HCT116 (cell line): ENCODE results near the gene GCLC. TPM values are rescaled to one million over a fixed set of nuclear protein-coding genes. Genes with fewer than 3 reads are reported as not detected.

ENCODE experiments used
- ATAC-seq: fragments of 200-7000 bp; cut with Tn5 transposase; 2 replicates; pipeline ENCODE4 v1.9.1; 2020; ENCODE audit warnings: mild to moderate bottlenecking, moderate library complexity
- BruUV-seq: library from RNA; stranded (reverse); fragments of 400-500 nt; replicated peaks from 2 replicates; lab custom pipeline; 2021; lab: Mats Ljungman, UMichigan
- CTCF ChIA-PET: fragments of 300-600 bp; sonication (Branson Sonifier 250); formaldehyde crosslinking; loops from one replicate; lab custom pipeline; 2021; ENCODE audit warnings: antibody characterized with exemption; lab: Charles Lee
- POLR2A ChIA-PET: fragments of 300-600, 350-600 bp; sonication (Branson Sonifier 250); formaldehyde crosslinking; loops from one replicate; lab custom pipeline; 2021; ENCODE audit warnings: antibody characterized with exemption; lab: Charles Lee
- RAD21 ChIA-PET, 2 experiments: fragments of 300-600 bp; sonication (Branson Sonifier 250); formaldehyde crosslinking; loops; one replicate each; lab custom pipeline; 2023; ENCODE audit warnings: low total read pairs in 2 of 2; ENCODE audit not compliant: uncharacterized antibody in 2 of 2, unreplicated experiment in 2 of 2, low non-redundant PET in 1 of 2; lab: Charles Lee
- DNase-seq: peaks from one replicate; pipeline ENCODE4 v3.0.0-alpha.2; 2010; ENCODE audit warnings: low read depth, low spot score
- H2AFZ ChIP-seq: fragments of 200-600 bp; shearing (Covaris generic), sonication (generic); 2 replicates; pipeline ENCODE4 v1.6.1; 2017; ENCODE audit warnings: low read depth, mixed run types, mixed read lengths, antibody characterized with exemption, low read length; ENCODE audit not compliant: poor library complexity, severe bottlenecking
- H3K27ac ChIP-seq: 2 replicates; pipeline ENCODE4 v1.5.1; 2012; ENCODE audit warnings: low read depth, low read length
- H3K27me3 ChIP-seq: fragments of 200-600 bp; sonication (generic); 2 replicates; pipeline ENCODE4 v1.6.1; 2016; ENCODE audit warnings: mixed run types, low read length, mixed read lengths; ENCODE audit not compliant: insufficient read depth
- H3K36me3 ChIP-seq, 2 experiments: fragments of 200-500 bp in 1 of 2; fragments of 200-600 bp in 1 of 2; sonication (Bioruptor generic) in 1 of 2; sonication (generic) in 1 of 2; 2 replicates each; pipeline versions ENCODE4 v1.5.1 to v1.6.1; 2014 to 2016; ENCODE audit warnings: low read length in 2 of 2, inconsistent platforms in 1 of 2, mixed read lengths in 1 of 2, mixed run types in 1 of 2; ENCODE audit not compliant: insufficient read depth in 2 of 2, control insufficient read depth in 1 of 2
- H3K4me1 ChIP-seq, 2 experiments: fragments of 200-600 bp in 1 of 2; sonication (generic) in 1 of 2; 2 replicates each; pipeline versions ENCODE4 v1.5.1 to v1.6.1; 2012 to 2017; ENCODE audit warnings: low read length in 2 of 2, inconsistent platforms in 1 of 2, mild to moderate bottlenecking in 1 of 2, mixed read lengths in 1 of 2, mixed run types in 1 of 2, moderate library complexity in 1 of 2; ENCODE audit not compliant: insufficient read depth in 2 of 2, control insufficient read depth in 1 of 2
- H3K4me2 ChIP-seq: fragments of 200-600 bp; sonication (generic); 2 replicates; pipeline ENCODE4 v1.6.1; 2017; ENCODE audit warnings: mixed run types, low read length, mixed read lengths
- H3K4me3 ChIP-seq, 2 experiments: fragments of 200-600 bp in 1 of 2; sonication (generic) in 1 of 2; replicated peaks in 1 of 2; 2 replicates each; pipeline ENCODE4 v1.5.1; 2011 to 2016; ENCODE audit warnings: low read length in 2 of 2, control low read depth in 1 of 2, low read depth in 1 of 2, mild to moderate bottlenecking in 1 of 2, mixed read lengths in 1 of 2, mixed run types in 1 of 2
- H3K79me2 ChIP-seq: fragments of 200-600 bp; sonication (generic); 2 replicates; pipeline ENCODE4 v1.6.1; 2017; ENCODE audit warnings: mild to moderate bottlenecking, mixed run types, low read length, moderate library complexity, mixed read lengths; ENCODE audit not compliant: insufficient read depth
- H3K9ac ChIP-seq: fragments of 200-600 bp; sonication (generic); 2 replicates; pipeline ENCODE4 v1.6.1; 2016; ENCODE audit warnings: low read length, mixed read lengths
- H3K9me2 ChIP-seq: fragments of 200-600 bp; sonication (generic), shearing (Covaris generic); 2 replicates; pipeline ENCODE4 v1.6.1; 2017; ENCODE audit warnings: mixed run types, mild to moderate bottlenecking, moderate library complexity; ENCODE audit not compliant: insufficient read depth
- H3K9me3 ChIP-seq, 2 experiments: fragments of 200-500 bp in 1 of 2; fragments of 200-600 bp in 1 of 2; sonication (Bioruptor generic) in 1 of 2; sonication (generic) in 1 of 2; 2 replicates each; pipeline ENCODE4 v1.6.1; 2014 to 2017; ENCODE audit warnings: low read length in 2 of 2, mixed read lengths in 2 of 2, inconsistent platforms in 1 of 2, low read depth in 1 of 2, mild to moderate bottlenecking in 1 of 2, mixed run types in 1 of 2, moderate library complexity in 1 of 2; ENCODE audit not compliant: control insufficient read depth in 1 of 2, insufficient read depth in 1 of 2
- H4K20me1 ChIP-seq: fragments of 200-600 bp; sonication (generic), shearing (Covaris generic); 2 replicates; pipeline ENCODE4 v1.6.1; 2017; ENCODE audit warnings: mixed run types, mild to moderate bottlenecking, moderate library complexity; ENCODE audit not compliant: insufficient read depth
- POLR2A ChIP-seq: IDR thresholded peaks from 2 replicates; pipeline ENCODE4 v1.7.0; 2011; ENCODE audit warnings: borderline replicate concordance; ENCODE audit not compliant: insufficient read depth, insufficient read length; ENCODE audit errors: extremely low read depth
- intact Hi-C: fragments of 100-400 bp; cut with micrococcal nuclease; formaldehyde crosslinking; loops from 2 replicates; pipeline ENCODE4 v1.10.0; 2022
- total RNA-seq: library from RNA; stranded (reverse); gene quantifications from one replicate; pipeline ENCODE4 v1.2.1, GENCODE V29; 2021; ENCODE audit not compliant: unreplicated experiment
- TF ChIP-seq, protein P1 (sequence below): IDR thresholded peaks from 2 replicates; pipeline ENCODE4 v1.6.1; 2012
- TF ChIP-seq, protein P2 (sequence below), 3 experiments: fragments of 200-600 bp in 1 of 3; sonication (generic) in 1 of 3; IDR thresholded peaks in 2 of 3; conservative IDR thresholded peaks in 1 of 3; 2 replicates each; pipeline ENCODE4 v1.5.1; 2012 to 2017; ENCODE audit warnings: low read depth in 2 of 3, low read length in 2 of 3, antibody characterized with exemption in 1 of 3, borderline replicate concordance in 1 of 3, control low read depth in 1 of 3, mild to moderate bottlenecking in 1 of 3, mixed read lengths in 1 of 3, mixed run types in 1 of 3, moderate library complexity in 1 of 3; ENCODE audit not compliant: insufficient read depth in 1 of 3
- TF ChIP-seq, protein P3 (sequence below): IDR thresholded peaks from 2 replicates; pipeline ENCODE4 v1.6.1; 2012; ENCODE audit warnings: low read depth

GCLC gene
- total RNA-seq, 1 experiment from 2014 or later: 72.0 TPM

DNA sequence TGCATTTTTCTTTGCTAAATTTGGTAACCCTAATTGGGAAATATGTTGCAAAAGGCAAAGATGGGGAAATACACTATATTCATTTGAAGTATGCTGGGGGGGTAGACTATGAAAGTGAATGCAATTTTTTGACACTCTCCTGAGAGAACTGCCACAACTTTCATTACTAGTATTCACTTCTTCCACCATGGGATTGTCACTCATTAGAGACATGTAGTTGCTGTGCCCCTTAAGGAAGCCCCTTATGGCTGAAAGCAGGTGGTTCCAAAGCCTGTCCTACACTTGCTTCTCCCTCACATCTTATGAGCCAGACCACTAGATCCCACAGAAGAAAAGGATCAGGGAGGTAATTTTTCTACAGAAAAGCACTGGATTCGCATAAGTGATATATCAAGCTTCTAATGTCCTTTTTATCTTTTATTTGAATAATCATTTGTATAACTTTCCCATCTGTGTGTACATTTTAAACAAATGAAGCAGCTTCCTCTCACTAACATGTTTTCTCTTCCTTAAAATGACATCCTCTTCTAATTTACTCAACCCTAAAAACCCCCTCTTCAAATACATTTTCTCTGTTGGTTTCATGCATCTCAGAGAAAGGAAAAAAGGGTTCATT lies 83.8 kb downstream of the GCLC start:
- H3K9me3 ChIP-seq: no peaks in the 10 kb centered on the region
- H4K20me1 ChIP-seq: no peaks in the 10 kb centered on the region
- TF ChIP-seq, protein P1, sequence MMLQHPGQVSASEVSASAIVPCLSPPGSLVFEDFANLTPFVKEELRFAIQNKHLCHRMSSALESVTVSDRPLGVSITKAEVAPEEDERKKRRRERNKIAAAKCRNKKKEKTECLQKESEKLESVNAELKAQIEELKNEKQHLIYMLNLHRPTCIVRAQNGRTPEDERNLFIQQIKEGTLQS: no peak
- TF ChIP-seq, protein P2, sequence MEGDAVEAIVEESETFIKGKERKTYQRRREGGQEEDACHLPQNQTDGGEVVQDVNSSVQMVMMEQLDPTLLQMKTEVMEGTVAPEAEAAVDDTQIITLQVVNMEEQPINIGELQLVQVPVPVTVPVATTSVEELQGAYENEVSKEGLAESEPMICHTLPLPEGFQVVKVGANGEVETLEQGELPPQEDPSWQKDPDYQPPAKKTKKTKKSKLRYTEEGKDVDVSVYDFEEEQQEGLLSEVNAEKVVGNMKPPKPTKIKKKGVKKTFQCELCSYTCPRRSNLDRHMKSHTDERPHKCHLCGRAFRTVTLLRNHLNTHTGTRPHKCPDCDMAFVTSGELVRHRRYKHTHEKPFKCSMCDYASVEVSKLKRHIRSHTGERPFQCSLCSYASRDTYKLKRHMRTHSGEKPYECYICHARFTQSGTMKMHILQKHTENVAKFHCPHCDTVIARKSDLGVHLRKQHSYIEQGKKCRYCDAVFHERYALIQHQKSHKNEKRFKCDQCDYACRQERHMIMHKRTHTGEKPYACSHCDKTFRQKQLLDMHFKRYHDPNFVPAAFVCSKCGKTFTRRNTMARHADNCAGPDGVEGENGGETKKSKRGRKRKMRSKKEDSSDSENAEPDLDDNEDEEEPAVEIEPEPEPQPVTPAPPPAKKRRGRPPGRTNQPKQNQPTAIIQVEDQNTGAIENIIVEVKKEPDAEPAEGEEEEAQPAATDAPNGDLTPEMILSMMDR (IDR thresholded peaks at IDR 0.05 in 2 of 3, conservative IDR thresholded peaks at IDR 0.05 in 1 of 3; ENCODE audit: borderline replicate concordance in 1 of 3, insufficient read depth in 1 of 3, low read depth in 2 of 3, low read length in 2 of 3): no peak
- TF ChIP-seq, protein P3, sequence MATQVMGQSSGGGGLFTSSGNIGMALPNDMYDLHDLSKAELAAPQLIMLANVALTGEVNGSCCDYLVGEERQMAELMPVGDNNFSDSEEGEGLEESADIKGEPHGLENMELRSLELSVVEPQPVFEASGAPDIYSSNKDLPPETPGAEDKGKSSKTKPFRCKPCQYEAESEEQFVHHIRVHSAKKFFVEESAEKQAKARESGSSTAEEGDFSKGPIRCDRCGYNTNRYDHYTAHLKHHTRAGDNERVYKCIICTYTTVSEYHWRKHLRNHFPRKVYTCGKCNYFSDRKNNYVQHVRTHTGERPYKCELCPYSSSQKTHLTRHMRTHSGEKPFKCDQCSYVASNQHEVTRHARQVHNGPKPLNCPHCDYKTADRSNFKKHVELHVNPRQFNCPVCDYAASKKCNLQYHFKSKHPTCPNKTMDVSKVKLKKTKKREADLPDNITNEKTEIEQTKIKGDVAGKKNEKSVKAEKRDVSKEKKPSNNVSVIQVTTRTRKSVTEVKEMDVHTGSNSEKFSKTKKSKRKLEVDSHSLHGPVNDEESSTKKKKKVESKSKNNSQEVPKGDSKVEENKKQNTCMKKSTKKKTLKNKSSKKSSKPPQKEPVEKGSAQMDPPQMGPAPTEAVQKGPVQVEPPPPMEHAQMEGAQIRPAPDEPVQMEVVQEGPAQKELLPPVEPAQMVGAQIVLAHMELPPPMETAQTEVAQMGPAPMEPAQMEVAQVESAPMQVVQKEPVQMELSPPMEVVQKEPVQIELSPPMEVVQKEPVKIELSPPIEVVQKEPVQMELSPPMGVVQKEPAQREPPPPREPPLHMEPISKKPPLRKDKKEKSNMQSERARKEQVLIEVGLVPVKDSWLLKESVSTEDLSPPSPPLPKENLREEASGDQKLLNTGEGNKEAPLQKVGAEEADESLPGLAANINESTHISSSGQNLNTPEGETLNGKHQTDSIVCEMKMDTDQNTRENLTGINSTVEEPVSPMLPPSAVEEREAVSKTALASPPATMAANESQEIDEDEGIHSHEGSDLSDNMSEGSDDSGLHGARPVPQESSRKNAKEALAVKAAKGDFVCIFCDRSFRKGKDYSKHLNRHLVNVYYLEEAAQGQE: no peak
- no peak for TF ChIP-seq POLR2A
- ATAC-seq (no peak), DNase-seq (no peak)
- no peak overlapping the region for H3K9ac ChIP-seq
- ChIA-PET RAD21 (interaction anchor here in 1 of 2 experiments (0.6 kb wide), 1 partner anchor 225 kb away, joined by 4 read pairs; no protein-coding TSS in a partner anchor), POLR2A (no interaction called here), CTCF (no interaction called here)
- no peaks in the 10 kb centered on the region for H3K79me2 ChIP-seq
- H2AFZ ChIP-seq: no peak overlapping the region
- no peak overlapping the region for H3K4me2 ChIP-seq
- H3K27me3 ChIP-seq: no peaks in the 10 kb centered on the region
- H3K4me1 ChIP-seq: no peaks in the 10 kb centered on the region
- no TSS peak for BruUV-seq
- H3K36me3 ChIP-seq: no peaks in the 10 kb centered on the region
- H3K27ac ChIP-seq: no peak overlapping the region
- H3K4me3 ChIP-seq: no peak overlapping the region
- intact Hi-C loops: no loop called here
- H3K9me2 ChIP-seq: no peaks in the 10 kb centered on the region
